Measurements from ENCODE around the gene GOSR1.
"Not testable (repeated sequence)": the region's sequence is repeated elsewhere in the genome, so short reads cannot be mapped to it uniquely, and the experiment has no call there.

GOSR1 gene

DNA sequence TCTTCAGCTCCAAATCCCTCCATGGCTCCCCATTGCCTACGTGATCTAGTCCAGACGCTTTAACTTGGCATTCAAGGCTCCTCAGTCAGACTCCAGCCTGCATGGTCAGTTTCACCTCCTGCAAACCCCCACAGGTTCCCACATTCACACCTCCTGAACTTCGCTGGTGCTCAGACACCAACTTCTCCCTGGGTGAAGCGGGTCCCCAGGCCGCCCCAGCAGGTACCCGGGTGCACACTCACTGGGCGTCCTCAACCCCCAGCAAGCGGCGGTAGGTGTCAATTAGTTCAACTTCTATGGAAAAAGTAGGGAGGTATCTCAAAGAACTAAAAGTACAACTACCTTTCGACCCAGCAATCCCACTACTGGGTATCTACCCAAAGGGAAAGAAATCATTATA is 97.6 kb downstream of the GOSR1 start:
- H3K27ac ChIP-seq (ENCODE audit: low read length); H3K36me3 ChIP-seq (ENCODE audit: insufficient read depth, low read depth, low read length); H3K4me3 ChIP-seq (ENCODE audit: low read length); H3K9ac ChIP-seq (ENCODE audit: low read depth, low read length); H3K27me3 ChIP-seq (ENCODE audit: insufficient read depth, low read length); H3K4me1 ChIP-seq (ENCODE audit: insufficient read depth, low read length); H3K9me3 ChIP-seq (ENCODE audit: insufficient read depth, low read depth, low read length): not testable (repeated sequence)

DNA sequence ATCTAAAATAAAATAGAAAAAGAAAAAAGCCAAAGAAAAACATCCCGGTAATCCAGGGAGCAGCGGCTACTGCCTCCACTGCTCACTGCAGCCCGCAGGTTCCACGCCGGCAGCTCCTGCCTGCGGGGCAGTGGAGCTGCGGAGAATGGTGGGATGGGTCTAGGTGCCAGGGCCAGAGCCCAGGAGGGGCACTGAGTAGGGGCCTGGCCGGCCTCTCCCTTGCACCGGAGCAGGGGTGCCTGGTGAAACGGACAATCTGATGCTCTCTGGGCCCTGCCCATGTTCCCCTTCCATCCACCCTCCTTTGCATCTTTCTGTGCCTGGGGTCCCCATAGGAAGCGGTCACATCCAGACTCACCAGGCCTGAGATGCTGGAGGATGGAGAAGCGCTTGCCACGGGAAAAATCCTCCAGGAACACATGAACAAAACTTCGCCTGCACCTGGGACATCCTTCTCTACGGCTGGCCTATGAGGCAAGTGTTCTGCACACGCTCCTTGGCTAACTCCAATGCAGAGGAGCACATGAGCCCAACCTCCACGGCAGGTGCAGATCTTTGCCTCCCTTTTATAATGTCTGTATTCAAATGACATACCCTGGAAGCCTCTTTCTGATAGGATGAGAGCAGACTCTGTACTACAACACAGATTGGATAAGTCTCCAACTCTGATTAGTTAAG is 98.6 kb downstream of the GOSR1 start:
- not testable (repeated sequence) for H3K36me3 ChIP-seq (ENCODE audit: insufficient read depth, low read depth, low read length); H3K9me3 ChIP-seq (ENCODE audit: insufficient read depth, low read depth, low read length); H3K4me3 ChIP-seq (ENCODE audit: low read length); H3K27me3 ChIP-seq (ENCODE audit: insufficient read depth, low read length); H3K27ac ChIP-seq (ENCODE audit: low read length); H3K9ac ChIP-seq (ENCODE audit: low read depth, low read length); H3K4me1 ChIP-seq (ENCODE audit: insufficient read depth, low read length)

DNA sequence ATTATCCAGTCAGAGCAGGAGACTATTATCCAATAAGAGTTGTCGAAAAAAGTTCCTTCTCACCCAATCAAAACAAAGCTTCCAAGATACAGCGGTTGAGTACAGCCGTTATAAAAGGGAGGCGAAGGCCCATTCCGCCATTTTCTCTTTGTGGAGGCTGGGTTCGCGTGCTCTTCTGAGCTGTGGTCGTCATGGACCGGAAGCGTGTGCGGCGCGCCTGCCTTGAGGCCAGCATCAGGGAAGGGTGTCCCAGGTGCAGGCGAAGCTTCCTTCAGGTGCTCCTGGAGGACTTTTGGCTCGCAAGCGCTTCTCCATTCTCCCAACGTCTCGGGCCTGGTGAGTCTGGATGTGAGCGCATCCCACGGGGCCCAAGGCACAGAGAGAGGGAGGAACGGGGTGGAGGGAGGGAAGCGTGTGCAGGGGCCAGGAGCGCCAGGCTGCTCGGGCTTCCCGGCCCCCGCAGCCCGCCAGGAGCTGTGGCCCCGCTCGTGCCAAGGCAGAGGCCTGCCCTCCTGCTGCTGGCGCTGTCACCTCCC is 99.2 kb downstream of the GOSR1 start:
- no peaks in the 10 kb centered on the region; the same call in 1 of the 2 replicates for H3K4me1 ChIP-seq (ENCODE audit: insufficient read depth, low read length)
- no peaks in the 10 kb centered on the region for H3K27me3 ChIP-seq (ENCODE audit: insufficient read depth, low read length)
- no peak overlapping the region for H3K9ac ChIP-seq (ENCODE audit: low read depth, low read length)
- no peak overlapping the region for H3K27ac ChIP-seq (ENCODE audit: low read length)
- no peaks in the 10 kb centered on the region for H3K9me3 ChIP-seq (ENCODE audit: insufficient read depth, low read depth, low read length)
- H3K36me3 ChIP-seq (ENCODE audit: insufficient read depth, low read depth, low read length): no peaks in the 10 kb centered on the region
- H3K4me3 ChIP-seq (ENCODE audit: low read length): no peak overlapping the region
